H1 (cell line): ENCODE measurements around the gene GSK3B. TPM values are rescaled to one million over a fixed set of nuclear protein-coding genes. Genes with fewer than 3 reads are reported as not detected.

ENCODE experiments used
- CTCF ChIA-PET: fragments of 300-600 bp; sonication (Branson Sonifier 250); formaldehyde crosslinking; loops from one replicate; lab custom pipeline; 2021; ENCODE audit not compliant: partially characterized antibody; lab: Charles Lee
- POLR2A ChIA-PET: fragments of 300-600 bp; sonication (Branson Sonifier 250); formaldehyde crosslinking; loops from one replicate; lab custom pipeline; 2021; ENCODE audit warnings: inconsistent platforms; ENCODE audit not compliant: partially characterized antibody; lab: Charles Lee
- DNase-seq, 2 experiments: peaks; one replicate each; pipeline versions ENCODE4 v3.0.0 to v3.0.0-alpha.2; 2010 to 2022; ENCODE audit warnings: low spot score in 2 of 2, low read depth in 1 of 2, mixed read lengths in 1 of 2
- FAIRE-seq: peaks from 2 replicates; lab custom pipeline; 2011; peaks lifted over from hg19 to GRCh38; lab: Jason Lieb, UNC
- H2AFZ ChIP-seq: 2 replicates; pipeline ENCODE4 v1.8.1; 2012; ENCODE audit warnings: low read length, inconsistent platforms
- H2AK5ac ChIP-seq: 2 replicates; pipeline ENCODE4 v1.6.1; 2013; ENCODE audit warnings: low read depth, low read length
- H2BK120ac ChIP-seq: replicated peaks from 2 replicates; pipeline ENCODE3; 2013; ENCODE audit warnings: low read depth, low read length, inconsistent platforms
- H2BK12ac ChIP-seq: 2 replicates; pipeline ENCODE4 v1.6.1; 2013; ENCODE audit warnings: low read depth, low read length
- H2BK15ac ChIP-seq: 2 replicates; pipeline ENCODE4 v1.6.1; 2013; ENCODE audit warnings: low read length
- H2BK20ac ChIP-seq: 2 replicates; pipeline ENCODE4 v1.6.1; 2013; ENCODE audit warnings: low read length
- H2BK5ac ChIP-seq: 2 replicates; pipeline ENCODE4 v1.6.1; 2013; ENCODE audit warnings: low read depth, low read length
- H3K14ac ChIP-seq: 2 replicates; pipeline ENCODE4 v1.6.1; 2013; ENCODE audit warnings: inconsistent platforms; ENCODE audit not compliant: insufficient read length
- H3K18ac ChIP-seq: 2 replicates; pipeline ENCODE4 v1.6.1; 2013; ENCODE audit warnings: low read length; ENCODE audit errors: extremely low read depth
- H3K23ac ChIP-seq: 2 replicates; pipeline ENCODE4 v1.6.1; 2013; ENCODE audit warnings: inconsistent platforms; ENCODE audit not compliant: insufficient read length
- H3K23me2 ChIP-seq: 2 replicates; pipeline ENCODE4 v1.6.1; 2013; ENCODE audit warnings: low read depth, low read length
- H3K27ac ChIP-seq: 2 replicates; pipeline ENCODE4 v1.6.1; 2011; ENCODE audit warnings: low read depth, low read length, inconsistent platforms
- H3K27me3 ChIP-seq, 4 experiments: replicated peaks in 1 of 4; 1 replicate in 1 of 4; 2 replicates in 3 of 4; pipeline versions ENCODE4 v1.6.1 to v1.8.1; 2011 to 2013; ENCODE audit warnings: low read length in 3 of 4, mild to moderate bottlenecking in 3 of 4, inconsistent platforms in 2 of 4, mixed read lengths in 2 of 4, moderate library complexity in 1 of 4; ENCODE audit not compliant: control insufficient read depth in 3 of 4, insufficient read depth in 3 of 4; ENCODE audit errors: extremely low read depth in 1 of 4
- H3K36me3 ChIP-seq, 4 experiments: 2 replicates each; pipeline versions ENCODE4 v1.6.1 to v1.8.1; 2011 to 2013; ENCODE audit warnings: mild to moderate bottlenecking in 4 of 4, low read length in 3 of 4, moderate library complexity in 2 of 4, control low read depth in 1 of 4, inconsistent platforms in 1 of 4; ENCODE audit not compliant: insufficient read depth in 4 of 4, control insufficient read depth in 2 of 4
- H3K4ac ChIP-seq: replicated peaks from 2 replicates; pipeline ENCODE3; 2013; ENCODE audit warnings: low read length, low read depth, mixed read lengths, inconsistent platforms; ENCODE audit not compliant: insufficient read length
- H3K4me1 ChIP-seq, 4 experiments: replicated peaks in 1 of 4; 1 replicate in 1 of 4; 2 replicates in 3 of 4; pipeline versions ENCODE4 v1.6.1 to v1.8.1; 2011 to 2013; ENCODE audit warnings: low read length in 3 of 4, inconsistent platforms in 2 of 4, mixed read lengths in 1 of 4; ENCODE audit not compliant: insufficient read depth in 4 of 4, control insufficient read depth in 3 of 4
- H3K4me2 ChIP-seq, 2 experiments: 2 replicates each; pipeline versions ENCODE4 v1.6.1 to v1.8.1; 2011 to 2013; ENCODE audit warnings: low read depth in 2 of 2, low read length in 2 of 2, control low read depth in 1 of 2, inconsistent platforms in 1 of 2, mild to moderate bottlenecking in 1 of 2; ENCODE audit not compliant: insufficient read depth in 1 of 2
- H3K4me3 ChIP-seq, 4 experiments: fragments of 200-600, 300-600 bp in 1 of 4; sonication (generic), shearing (Covaris generic), sonication (Bioruptor Twin) in 1 of 4; 2 replicates each; pipeline versions ENCODE4 v1.5.1 to v1.8.1; 2011 to 2016; ENCODE audit warnings: low read length in 4 of 4, low read depth in 3 of 4, control low read depth in 2 of 4, inconsistent platforms in 2 of 4, mild to moderate bottlenecking in 2 of 4, mixed read lengths in 1 of 4, moderate library complexity in 1 of 4; ENCODE audit not compliant: insufficient read depth in 2 of 4; ENCODE audit errors: extremely low read depth in 1 of 4
- H3K56ac ChIP-seq: replicated peaks from 2 replicates; pipeline ENCODE3; 2013; ENCODE audit warnings: low read depth, mild to moderate bottlenecking, mixed read lengths, low read length, inconsistent platforms; ENCODE audit not compliant: insufficient read length
- H3K79me1 ChIP-seq: 2 replicates; pipeline ENCODE4 v1.6.1; 2013; ENCODE audit warnings: low read depth, low read length, control low read depth
- H3K79me2 ChIP-seq, 2 experiments: 2 replicates each; pipeline versions ENCODE4 v1.6.1 to v1.8.1; 2012 to 2013; ENCODE audit warnings: low read length in 2 of 2, mild to moderate bottlenecking in 2 of 2, inconsistent platforms in 1 of 2; ENCODE audit not compliant: insufficient read depth in 2 of 2, control insufficient read depth in 1 of 2
- H3K9ac ChIP-seq, 4 experiments: replicated peaks in 1 of 4; 1 replicate in 1 of 4; 2 replicates in 3 of 4; pipeline versions ENCODE4 v1.6.1 to v1.8.1; 2011 to 2013; ENCODE audit warnings: low read depth in 3 of 4, low read length in 3 of 4, control low read depth in 2 of 4, mild to moderate bottlenecking in 2 of 4, moderate library complexity in 2 of 4, inconsistent platforms in 1 of 4; ENCODE audit errors: extremely low read depth in 1 of 4
- H3K9me3 ChIP-seq, 2 experiments: 2 replicates each; pipeline versions ENCODE4 v1.6.1 to v1.8.1; 2012 to 2013; ENCODE audit warnings: mild to moderate bottlenecking in 2 of 2, moderate library complexity in 2 of 2, control low read depth in 1 of 2, inconsistent platforms in 1 of 2, low read depth in 1 of 2, low read length in 1 of 2, mixed read lengths in 1 of 2; ENCODE audit not compliant: insufficient read depth in 2 of 2
- H4K20me1 ChIP-seq, 2 experiments: replicated peaks in 1 of 2; 2 replicates each; pipeline versions ENCODE3 to v1.8.1; 2011 to 2013; ENCODE audit warnings: inconsistent platforms in 2 of 2, low read length in 2 of 2, mild to moderate bottlenecking in 1 of 2; ENCODE audit not compliant: insufficient read depth in 2 of 2, control insufficient read depth in 1 of 2
- H4K5ac ChIP-seq: 2 replicates; pipeline ENCODE4 v1.6.1; 2013; ENCODE audit warnings: low read length, low read depth, mixed read lengths, inconsistent platforms; ENCODE audit not compliant: insufficient read length
- H4K8ac ChIP-seq: 2 replicates; pipeline ENCODE4 v1.8.0; 2013; ENCODE audit warnings: mild to moderate bottlenecking, moderate library complexity, low read length, inconsistent platforms; ENCODE audit not compliant: insufficient read depth; ENCODE audit errors: extremely low read depth
- H4K91ac ChIP-seq: replicated peaks from 2 replicates; pipeline ENCODE3; 2013; ENCODE audit warnings: low read length, mixed read lengths, inconsistent platforms; ENCODE audit not compliant: insufficient read length
- BACH1 ChIP-seq: IDR thresholded peaks from 2 replicates; pipeline ENCODE4 v1.6.1; 2012; ENCODE audit warnings: low read length, improper control_type of control experiment
- BRCA1 ChIP-seq: IDR thresholded peaks from 2 replicates; pipeline ENCODE4 v1.6.1; 2012; ENCODE audit warnings: low read depth, low read length, improper control_type of control experiment
- CTBP2 ChIP-seq: IDR thresholded peaks from 2 replicates; pipeline ENCODE4 v1.7.0; 2011; ENCODE audit warnings: borderline replicate concordance, mild to moderate bottlenecking, moderate library complexity, mixed read lengths, low read length; ENCODE audit not compliant: insufficient read depth, insufficient read length
- EGR1 ChIP-seq: IDR thresholded peaks from 2 replicates; pipeline ENCODE4 v1.6.1; 2011; ENCODE audit warnings: low read depth, low read length, borderline replicate concordance
- HDAC6 ChIP-seq: IDR thresholded peaks from one replicate; pipeline ENCODE4 v1.7.1; 2012; ENCODE audit warnings: low read depth, mild to moderate bottlenecking, inconsistent platforms, low read length, moderate library complexity
- SIN3A ChIP-seq, 2 experiments: IDR thresholded peaks in 1 of 2; conservative IDR thresholded peaks in 1 of 2; 2 replicates each; pipeline ENCODE4 v1.6.1; 2011 to 2012; ENCODE audit warnings: low read length in 2 of 2, improper control_type of control experiment in 1 of 2, low read depth in 1 of 2, mild to moderate bottlenecking in 1 of 2
- SIRT6 ChIP-seq: IDR thresholded peaks from one replicate; pipeline ENCODE4 v1.7.1; 2012; ENCODE audit warnings: low read length, inconsistent platforms
- SP2 ChIP-seq: IDR thresholded peaks from 2 replicates; pipeline ENCODE4 v1.6.1; 2012; ENCODE audit warnings: mild to moderate bottlenecking, low read length, inconsistent platforms
- SP4 ChIP-seq: IDR thresholded peaks from 2 replicates; pipeline ENCODE4 v1.6.1; 2012; ENCODE audit warnings: low read length, inconsistent platforms
- SRF ChIP-seq: IDR thresholded peaks from 2 replicates; pipeline ENCODE4 v1.6.1; 2011; ENCODE audit warnings: mild to moderate bottlenecking, low read depth, low read length, moderate library complexity
- TAF7 ChIP-seq: optimal IDR thresholded peaks from 2 replicates; pipeline ENCODE3; 2011; ENCODE audit warnings: low read depth, mild to moderate bottlenecking, inconsistent platforms, low read length, moderate library complexity, borderline replicate concordance
- TCF12 ChIP-seq: IDR thresholded peaks from 2 replicates; pipeline ENCODE4 v1.6.1; 2011; ENCODE audit warnings: low read depth, mild to moderate bottlenecking, low read length
- WGBS, 2 experiments: shearing (Covaris generic) in 1 of 2; methylation state at CpG; one replicate each; pipeline versions ENCODE4 v1.1.6 to v1.1.7; 2013 to 2015; ENCODE audit warnings: low lambda C conversion rate in 2 of 2, mixed read lengths in 2 of 2, inconsistent platforms in 1 of 2, low coverage in 1 of 2, missing lambda C conversion rate in 1 of 2; ENCODE audit not compliant: insufficient replicate concordance in 2 of 2, insufficient coverage in 1 of 2, insufficient read length in 1 of 2; ENCODE audit errors: extremely low coverage in 1 of 2, missing lambda C conversion rate in 1 of 2; 5-methylcytosine and 5-hydroxymethylcytosine counted together
- polyA plus RNA-seq, 7 experiments: library from polyadenylated mRNA; depleted of rRNA in 3 of 7; stranded (reverse) in 5 of 7; unstranded in 2 of 7; fragments of >200 nt in 5 of 7; fragments of 200-250 nt in 2 of 7; gene quantifications; 1 replicate in 5 of 7; 2 replicates in 1 of 7; 4 replicates in 1 of 7; pipeline versions ENCODE4 v1.2.1 to v1.2.3, GENCODE V29; 2011 to 2013; ENCODE audit warnings: missing spikeins in 2 of 7, mixed read lengths in 2 of 7
- total RNA-seq: library from RNA; stranded (reverse); fragmentation: NEBNext Ultra II Directional; extraction: Animal tissue kit (Norgen Biotek cat#: 25700); gene quantifications from 2 replicates; pipeline ENCODE4 v1.2.1, GENCODE V29; 2021

Gene GSK3B
- total and polyA plus RNA-seq, 2 of the 8 experiments (the other 6 are each of a cell fraction or from before 2014, with no cell fraction given), result 24.2 to 50.7 TPM

DNA sequence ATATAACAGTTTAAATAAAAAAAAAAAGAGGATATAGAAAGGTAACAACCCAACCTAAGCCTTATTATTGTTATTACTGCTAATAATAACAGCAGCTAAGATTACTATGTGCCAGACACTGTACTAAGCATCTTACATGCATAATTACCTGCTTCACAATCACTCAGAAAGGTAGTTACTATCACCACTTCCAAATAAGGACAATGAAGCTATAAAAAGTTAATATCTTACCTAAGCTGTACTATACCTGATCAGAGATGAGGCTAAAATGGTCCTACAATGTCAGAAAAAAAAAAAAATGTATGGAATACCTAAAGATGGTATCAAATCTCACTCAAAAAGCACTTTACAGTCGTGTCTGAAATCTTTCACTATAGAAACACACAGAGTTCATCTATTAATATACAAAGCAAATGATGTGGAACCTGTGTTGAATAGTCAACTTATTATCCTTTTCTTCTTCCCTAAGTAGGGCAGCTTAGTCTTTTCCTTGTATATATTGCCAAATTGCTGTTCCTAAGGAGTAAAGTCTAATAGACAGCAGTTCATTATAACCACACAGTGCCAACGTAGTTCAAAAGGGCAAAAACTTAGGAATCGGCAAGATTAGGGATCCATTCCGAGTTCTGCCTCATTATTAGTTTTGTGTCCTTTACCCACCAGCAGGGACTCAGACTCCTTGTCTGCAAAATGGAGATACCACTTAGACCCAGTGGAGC is 23.8 kb downstream of the GSK3B start:
- Histone ChIP-seq H3K23me2 (no peaks in the 10 kb centered on the region), H3K79me2 (peaks cover 3 to 98% of the 10 kb centered on the region in 2 experiments), H4K20me1 (peaks cover 1 to 4% of the 10 kb centered on the region in 2 experiments), H3K4me2 (no peak overlapping the region), H2AK5ac (no peak overlapping the region), H3K9me3 (no peaks in the 10 kb centered on the region), H2BK20ac (no peak overlapping the region), H3K56ac (no peak overlapping the region), H2AFZ (no peak overlapping the region), H3K4ac (no peak overlapping the region), H3K23ac (no peak overlapping the region), H2BK12ac (no peak overlapping the region), H2BK5ac (no peak overlapping the region), H3K4me3 (no peak overlapping the region), H3K9ac (no peak overlapping the region), H3K14ac (no peak overlapping the region), H4K5ac (no peak overlapping the region), H4K8ac (no peak overlapping the region), H3K36me3 (no peaks in the 10 kb centered on the region), H3K18ac (no peak overlapping the region), H3K4me1 (peaks cover 0 to 4% (median 0%) of the 10 kb centered on the region in 4 experiments; a peak in 1 of 7 replicates), H3K27ac (no peak overlapping the region), H3K79me1 (peaks cover 8% of the 10 kb centered on the region), H4K91ac (no peak overlapping the region), H3K27me3 (no peaks in the 10 kb centered on the region), H2BK15ac (no peak overlapping the region), H2BK120ac (no peak overlapping the region)
- DNase-seq, result no peak
- TF ChIP-seq SIRT6 (no peak), BRCA1 (no peak), SIN3A (conservative IDR thresholded peaks at IDR 0.05 in 1 of 2, IDR thresholded peaks at IDR 0.05 in 1 of 2; ENCODE audit: low read depth in 1 of 2, low read length in 2 of 2) (no peak), SRF (no peak), TCF12 (no peak), HDAC6 (no peak), CTBP2 (no peak), EGR1 (no peak), SP4 (no peak), BACH1 (no peak), TAF7 (no peak), SP2 (no peak)
- FAIRE-seq, result no peak
- ChIA-PET CTCF (interaction anchor here (0.9 to 1.6 kb wide), 4 partner anchors 11 to 62 kb away, joined by 3 to 7 read pairs (median 4); no protein-coding TSS in a partner anchor), POLR2A (interaction anchor here (1.7 kb wide), 1 partner anchor 25 kb away, joined by 7 read pairs; no protein-coding TSS in a partner anchor)
- 83% methylated on average over 4 of the region's 4 CpGs; no CpG with 5 or more reads in 1 of the 2 experiments for WGBS, 2 experiments
